ENCODE measurements around the gene ECM2.

Gene ECM2

GRCh38 chr9:92457576-92457975, 78.2 kb downstream of the ECM2 start:
- no peak for DNase-seq

- DNase-seq = no peak
Measured at GRCh38 chr9:92455217-92455616, 80.6 kb downstream of the ECM2 start.

GRCh38 chr9:92446536-92446935, 89.3 kb downstream of the ECM2 start:
- no peak for DNase-seq

All from stimulated activated CD4-positive, alpha-beta T cell treated with anti-CD3 and anti-CD28 coated beads, Interleukin-4, amount 100 ng/mL, for 1 hour (primary cell).